Smooth muscle cell (in vitro differentiated cells): ENCODE results near the gene OR7A10. TPM values are rescaled to one million over a fixed set of nuclear protein-coding genes. Genes with fewer than 3 reads are reported as not detected.

Source experiments
- DNase-seq: peaks from one replicate; lab custom pipeline; 2025; ENCODE audit not compliant: unreplicated experiment; lab: John Stamatoyannopoulos, UW
- H2AFZ ChIP-seq: fragments of 200-600 bp; sonication (generic); 2 replicates; pipeline ENCODE4 v1.6.0; 2016; ENCODE audit warnings: antibody characterized with exemption, low read depth, mild to moderate bottlenecking
- H3F3A ChIP-seq: fragments of 200-600 bp; sonication (generic); 2 replicates; pipeline ENCODE4 v1.6.0; 2017; ENCODE audit warnings: antibody characterized with exemption, low read depth
- H3K27ac ChIP-seq: fragments of 200-600 bp; sonication (generic); 2 replicates; pipeline ENCODE4 v1.5.1; 2016; ENCODE audit warnings: low read depth, mild to moderate bottlenecking
- H3K27me3 ChIP-seq: fragments of 200-600 bp; sonication (generic); 2 replicates; pipeline ENCODE4 v1.6.1; 2016; ENCODE audit warnings: low read depth, mild to moderate bottlenecking
- H3K36me3 ChIP-seq: fragments of 200-600 bp; sonication (generic); 2 replicates; pipeline ENCODE4 v1.5.1; 2016; ENCODE audit warnings: low read depth
- H3K4me1 ChIP-seq: fragments of 200-600 bp; sonication (generic); 2 replicates; pipeline ENCODE4 v1.5.1; 2016; ENCODE audit warnings: low read depth
- H3K4me2 ChIP-seq: fragments of 200-600 bp; sonication (generic); 2 replicates; pipeline ENCODE4 v1.6.0; 2016; ENCODE audit warnings: mild to moderate bottlenecking
- H3K4me3 ChIP-seq: fragments of 200-600 bp; sonication (generic); 2 replicates; pipeline ENCODE4 v1.5.1; 2016; ENCODE audit warnings: mild to moderate bottlenecking
- H3K79me2 ChIP-seq: fragments of 200-600 bp; sonication (generic); 2 replicates; pipeline ENCODE4 v1.6.0; 2016; ENCODE audit warnings: low read depth, mild to moderate bottlenecking
- H3K9ac ChIP-seq: fragments of 200-600 bp; sonication (generic); 2 replicates; pipeline ENCODE4 v1.6.0; 2016; ENCODE audit warnings: low read depth
- H3K9me3 ChIP-seq: fragments of 200-600 bp; sonication (generic); replicated peaks from 2 replicates; pipeline ENCODE4 v1.5.1; 2016; ENCODE audit warnings: low read depth
- H4K20me1 ChIP-seq: fragments of 200-600 bp; sonication (generic); 2 replicates; pipeline ENCODE4 v1.6.0; 2016; ENCODE audit warnings: low read depth
- CTCF ChIP-seq: fragments of 200-600 bp; sonication (generic); IDR thresholded peaks from 2 replicates; pipeline ENCODE4 v1.5.1; 2017; ENCODE audit warnings: borderline replicate concordance, mild to moderate bottlenecking, antibody characterized with exemption; ENCODE audit not compliant: insufficient read depth, poor library complexity, severe bottlenecking
- WGBS: methylation state at CpG from one replicate; pipeline ENCODE4 v1.1.7; 2016; ENCODE audit warnings: low lambda C conversion rate; 5-methylcytosine and 5-hydroxymethylcytosine counted together
- polyA plus RNA-seq: library from polyadenylated mRNA; unstranded; fragments of >200 nt; fragmentation: Nextera tagmentation; extraction: Ambion mirVana; gene quantifications from 2 replicates; pipeline ENCODE4 v1.2.1, GENCODE V29; 2016
- total RNA-seq: library from RNA; depleted of rRNA; stranded (reverse); fragments of >200 nt; gene quantifications from 2 replicates; pipeline ENCODE4 v1.2.3, GENCODE V29; 2014

Gene OR7A10
- total and polyA plus RNA-seq, 2 experiments from 2014 or later: not detected

DNA sequence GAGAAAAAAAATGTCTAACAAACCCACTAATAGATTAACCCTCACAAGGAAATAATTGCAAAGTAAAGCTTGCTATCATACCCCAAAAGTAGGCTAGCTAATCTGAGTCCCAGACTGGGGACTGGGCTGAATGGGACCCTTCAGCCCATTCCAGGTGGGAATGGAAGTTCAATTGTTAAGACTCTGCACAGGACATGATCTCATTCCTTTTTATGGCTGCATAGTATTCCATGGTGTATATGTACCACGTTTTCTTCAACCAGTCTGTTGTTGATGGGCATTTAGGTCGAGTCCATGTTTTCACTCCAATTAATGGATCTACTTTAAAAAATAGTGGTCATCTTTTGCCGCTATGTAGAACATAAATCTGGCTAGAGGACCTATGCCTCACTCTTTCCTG, 31.7 kb downstream of the OR7A10 start:
- WGBS: 45% methylated on average over 3 of the region's 3 CpGs
- Histone ChIP-seq H3K9ac (no peak overlapping the region), H4K20me1 (no peaks in the 10 kb centered on the region), H3K4me2 (no peak overlapping the region), H3F3A (no peaks in the 10 kb centered on the region), H3K27ac (no peak overlapping the region), H3K4me1 (no peaks in the 10 kb centered on the region), H3K36me3 (no peaks in the 10 kb centered on the region), H3K4me3 (no peak overlapping the region), H2AFZ (no peak overlapping the region), H3K27me3 (no peaks in the 10 kb centered on the region), H3K79me2 (no peaks in the 10 kb centered on the region), H3K9me3 (no peaks in the 10 kb centered on the region)
- no peak for DNase-seq
- no peak for TF ChIP-seq CTCF

GRCh38 chr19:14814982-14815652, 33.6 kb downstream of the OR7A10 start:
- Histone ChIP-seq H3K36me3 (no peaks in the 10 kb centered on the region), H3K9me3 (no peaks in the 10 kb centered on the region), H3K9ac (no peak overlapping the region), H4K20me1 (no peaks in the 10 kb centered on the region), H3F3A (no peaks in the 10 kb centered on the region), H3K4me3 (no peak overlapping the region), H3K27me3 (no peaks in the 10 kb centered on the region), H3K79me2 (no peaks in the 10 kb centered on the region), H3K27ac (no peak overlapping the region), H3K4me1 (no peaks in the 10 kb centered on the region), H3K4me2 (no peak overlapping the region), H2AFZ (no peak overlapping the region)
- DNase-seq: no peak
- 76% methylated on average over 2 of the region's 2 CpGs for whole genome bisulfite sequencing
- TF ChIP-seq CTCF: no peak

DNA sequence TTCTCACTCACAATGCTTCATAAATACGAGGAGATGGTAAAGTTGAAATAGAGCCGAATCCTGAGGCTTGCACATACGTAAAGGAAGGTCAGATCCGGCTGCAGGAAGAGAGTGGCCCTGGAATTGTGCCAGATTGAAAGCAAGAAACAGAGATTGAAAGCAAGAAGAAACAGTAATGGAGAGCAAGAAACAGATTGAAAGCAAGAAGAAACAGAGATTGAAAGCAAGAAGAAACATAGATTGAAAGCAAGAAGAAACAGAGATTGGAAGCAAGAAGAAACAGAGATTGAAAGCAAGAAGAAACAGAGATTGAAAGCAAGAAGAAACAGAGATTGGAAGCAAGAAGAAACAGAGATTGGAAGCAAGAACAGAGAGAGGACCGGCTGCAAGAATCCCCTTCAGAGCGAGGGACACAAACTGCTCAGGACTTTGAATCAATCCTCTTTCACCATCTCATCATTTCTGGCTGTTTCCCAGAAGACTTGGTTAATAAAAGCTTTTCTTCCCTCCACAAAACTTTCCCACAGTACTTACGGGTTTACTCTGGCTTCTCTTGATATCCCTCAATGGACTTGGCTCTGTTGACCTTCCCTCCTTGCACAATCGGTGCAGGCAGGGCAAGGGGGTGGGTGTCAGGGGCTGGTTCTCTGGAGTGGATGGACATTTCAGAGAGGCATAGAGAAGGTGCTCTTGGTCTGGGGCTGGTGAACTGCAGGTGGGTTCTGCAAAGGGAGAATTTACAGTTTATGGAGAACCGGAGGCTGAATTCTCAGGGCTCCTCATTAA, 39.3 kb downstream of the OR7A10 start:
- TF ChIP-seq CTCF: no peak
- H3K27ac ChIP-seq: no peak overlapping the region
- no peaks in the 10 kb centered on the region for H4K20me1 ChIP-seq
- no peaks in the 10 kb centered on the region for H3K79me2 ChIP-seq
- no peak for DNase-seq
- no peak overlapping the region for H2AFZ ChIP-seq
- no peaks in the 10 kb centered on the region for H3K4me1 ChIP-seq
- H3K9me3 ChIP-seq: no peaks in the 10 kb centered on the region
- no peak overlapping the region for H3K9ac ChIP-seq
- no peaks in the 10 kb centered on the region for H3K36me3 ChIP-seq
- no peaks in the 10 kb centered on the region for H3F3A ChIP-seq
- H3K27me3 ChIP-seq: no peaks in the 10 kb centered on the region
- 72% methylated on average over 9 of the region's 9 CpGs for WGBS
- H3K4me3 ChIP-seq: no peak overlapping the region
- H3K4me2 ChIP-seq: no peak overlapping the region
